ENCODE measurements around the gene NSL1.
"Not testable (repeated sequence)": the region's sequence is repeated elsewhere in the genome, so short reads cannot be mapped to it uniquely, and the experiment has no call there.

The NSL1 gene, protein sequence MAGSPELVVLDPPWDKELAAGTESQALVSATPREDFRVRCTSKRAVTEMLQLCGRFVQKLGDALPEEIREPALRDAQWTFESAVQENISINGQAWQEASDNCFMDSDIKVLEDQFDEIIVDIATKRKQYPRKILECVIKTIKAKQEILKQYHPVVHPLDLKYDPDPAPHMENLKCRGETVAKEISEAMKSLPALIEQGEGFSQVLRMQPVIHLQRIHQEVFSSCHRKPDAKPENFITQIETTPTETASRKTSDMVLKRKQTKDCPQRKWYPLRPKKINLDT

DNA sequence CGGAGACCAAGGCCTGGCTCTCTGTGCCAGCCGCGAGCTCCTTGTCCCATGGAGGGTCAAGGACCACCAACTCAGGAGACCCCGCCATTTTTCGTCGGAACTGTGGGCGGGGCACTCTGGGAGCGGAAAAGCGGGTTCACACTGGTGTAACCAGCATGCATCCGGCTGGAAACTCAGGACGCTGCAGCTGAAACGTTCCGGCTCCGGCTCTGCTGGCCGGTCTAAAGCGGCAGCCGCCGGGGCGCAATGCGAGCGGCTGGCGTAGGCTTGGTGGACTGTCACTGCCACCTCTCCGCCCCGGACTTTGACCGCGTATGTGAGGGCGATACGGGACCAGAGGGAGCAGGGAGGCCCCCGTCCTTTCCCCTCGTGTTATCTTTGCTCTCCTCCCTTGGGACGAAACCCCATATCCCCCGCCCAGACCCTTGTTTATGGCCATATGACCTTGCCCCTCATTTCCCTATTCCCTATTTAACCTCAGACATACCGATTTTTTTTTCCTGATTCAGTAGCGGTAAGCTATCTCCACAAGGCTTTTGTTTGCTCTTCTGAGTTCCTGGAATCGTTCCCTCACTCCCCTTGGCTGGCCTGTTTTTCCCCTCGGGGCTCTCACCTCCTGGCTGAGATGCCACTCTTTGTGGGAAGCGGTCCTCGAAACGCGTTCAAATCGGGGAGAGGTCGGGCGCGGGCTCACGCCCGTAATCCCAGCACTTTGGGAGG lies at the start of gene NSL1, which contains the start of gene TATDN3:
TSS of gene NSL1 (minus strand) at position 102 of the 720 bp plus-strand sequence. CDS start at position 88, 14 bp downstream.
TSS of gene TATDN3 (plus strand) at position 219 of the 720 bp plus-strand sequence. CDS start at position 247, 28 bp downstream.
- peak; percentile 83 to 98 (median 90) for DNase-seq
- intact Hi-C loops (cut with DNase I), result loop anchor here (5.0 kb wide), 1 partner anchor 65 kb away; the partner anchor contains the start of gene FLVCR1

GRCh38 chr1:212838145-212838544 lies 46.6 kb upstream of the NSL1 start:
- intact Hi-C loops (cut with DNase I), result no loop called here
- no peak for DNase-seq

DNA sequence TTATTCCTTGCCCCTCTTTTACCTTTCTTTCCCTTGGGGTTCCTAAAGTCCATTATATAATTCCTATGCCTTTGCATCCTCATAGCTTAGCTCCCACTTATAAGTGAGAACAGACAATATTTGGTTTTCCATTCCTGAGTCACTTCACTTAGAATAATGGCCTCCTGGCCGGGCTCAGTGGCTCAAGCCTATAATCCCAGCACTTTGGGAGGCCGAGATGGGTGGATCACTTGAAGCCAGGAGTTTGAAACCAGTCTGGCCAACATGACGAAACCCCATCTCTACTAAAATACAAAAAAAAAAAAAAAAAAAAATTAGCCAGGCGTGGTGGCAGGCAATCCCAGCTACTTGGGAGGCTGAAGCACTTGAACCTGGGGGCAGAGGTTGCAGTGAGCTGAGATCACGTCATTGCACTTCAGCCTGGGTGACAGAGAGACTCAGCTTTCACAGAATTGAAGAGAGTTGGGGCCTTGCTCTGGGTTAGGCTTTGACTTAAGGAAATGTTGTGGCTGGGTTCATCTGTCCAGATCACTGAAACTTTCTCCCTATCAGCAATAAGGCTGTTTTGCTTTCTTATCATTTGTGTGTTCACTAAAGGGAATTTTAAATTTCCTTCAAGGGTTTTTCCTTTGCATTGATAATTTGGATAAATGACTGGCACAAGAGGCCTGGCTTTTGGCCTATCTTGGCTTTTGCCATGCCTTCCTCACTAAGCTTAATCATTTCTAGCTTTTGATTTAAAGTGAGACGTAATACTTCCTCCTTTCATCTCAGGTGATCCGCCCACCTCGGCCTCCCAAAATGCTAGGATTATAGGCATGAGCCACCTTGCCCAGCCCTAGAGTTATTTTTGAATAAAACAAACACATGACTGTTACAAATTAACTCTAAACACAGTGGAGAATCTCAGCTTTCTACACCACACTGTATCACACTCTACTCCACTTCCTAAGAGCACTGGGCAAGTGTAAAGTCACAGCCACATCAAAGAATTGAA lies 41.9 kb upstream of the NSL1 start:
- intact Hi-C loops (cut with DNase I); DNase-seq: not testable (repeated sequence)

DNA sequence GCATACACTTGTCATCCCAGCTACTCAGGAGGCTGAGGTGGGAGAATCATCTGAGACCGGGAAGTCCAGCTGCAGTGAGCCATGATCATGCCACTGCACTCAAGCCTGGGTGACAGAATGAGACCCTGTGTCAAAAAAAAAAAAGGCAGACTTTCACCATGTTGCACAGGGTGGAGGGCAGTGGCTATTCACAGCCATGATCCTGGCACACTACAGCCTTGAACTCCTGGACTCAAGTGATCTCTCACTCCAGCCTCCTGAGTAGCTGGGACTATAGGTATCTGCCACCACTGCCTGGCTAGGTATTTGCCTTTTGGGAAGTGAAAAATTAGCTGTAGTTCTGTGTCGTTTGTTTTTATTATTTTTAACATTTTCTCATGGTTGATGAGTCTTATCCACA lies 36.8 kb upstream of the NSL1 start:
- no peak for DNase-seq
- intact Hi-C loops (cut with DNase I), result no loop called here

DNA sequence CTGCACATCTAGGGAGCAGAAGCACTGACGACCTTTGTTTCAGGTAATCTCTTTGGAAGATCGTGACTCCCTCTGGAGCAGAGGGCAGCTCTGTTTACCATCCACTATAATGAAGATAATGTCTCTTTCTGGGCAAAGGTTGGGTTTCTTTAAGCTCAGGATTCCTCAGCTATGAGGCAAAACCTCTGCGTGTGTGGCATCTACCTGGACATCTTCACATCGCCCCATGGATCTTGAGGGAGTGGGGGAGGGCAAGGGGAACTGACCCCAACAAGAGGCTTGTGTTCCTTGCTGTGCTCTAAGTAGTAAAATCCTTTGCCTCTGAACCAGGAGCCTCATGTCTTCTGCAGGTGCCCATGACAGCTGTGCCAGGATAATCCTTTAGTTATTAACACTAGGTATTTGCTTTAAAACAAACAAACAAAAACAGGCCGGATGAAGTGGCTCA lies 36.3 kb upstream of the NSL1 start:
- intact Hi-C loops (cut with DNase I), result no loop called here
- DNase-seq, result no peak

DNA sequence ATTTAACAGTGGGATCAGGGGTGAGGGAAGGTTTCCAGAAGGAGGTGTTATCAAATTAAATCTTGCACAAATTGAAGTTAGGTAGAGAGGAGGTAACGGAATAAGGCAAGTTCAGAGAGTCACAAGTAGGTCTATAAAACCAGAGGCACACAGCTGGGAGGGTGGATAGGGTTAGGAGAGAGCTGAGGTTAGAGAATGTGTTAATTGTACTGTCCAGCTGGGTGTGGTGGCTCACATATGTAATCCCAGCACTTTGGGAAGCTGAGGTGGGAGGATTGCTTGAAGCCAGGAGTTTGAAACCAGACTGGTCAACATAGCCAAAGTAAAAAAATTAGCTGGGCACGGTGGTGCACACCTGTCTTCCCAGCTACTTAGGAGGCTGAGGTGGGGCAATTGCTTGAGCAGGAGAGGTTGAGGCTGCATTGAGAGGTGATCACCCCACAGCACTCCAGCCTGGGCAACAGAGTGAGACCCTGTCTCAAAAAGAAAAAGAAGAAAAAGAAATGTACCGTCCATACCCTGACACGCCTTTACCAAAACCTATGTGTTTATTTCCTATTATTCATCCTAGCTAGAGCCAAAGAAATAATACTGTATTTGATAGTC lies 35.7 kb upstream of the NSL1 start:
- no peak for DNase-seq
- intact Hi-C loops (cut with DNase I), result no loop called here

- intact Hi-C loops (cut with DNase I), result no loop called here
Observed at GRCh38 chr1:212825798-212826452, 34.3 kb upstream of the NSL1 start.

GRCh38 chr1:212824201-212824600 lies 32.6 kb upstream of the NSL1 start:
- intact Hi-C loops (cut with DNase I), result no loop called here
- no peak for DNase-seq

More at GRCh38 chr1:212825798-212826452, 34.3 kb upstream of the NSL1 start:
- DNase-seq, result no peak

DNA sequence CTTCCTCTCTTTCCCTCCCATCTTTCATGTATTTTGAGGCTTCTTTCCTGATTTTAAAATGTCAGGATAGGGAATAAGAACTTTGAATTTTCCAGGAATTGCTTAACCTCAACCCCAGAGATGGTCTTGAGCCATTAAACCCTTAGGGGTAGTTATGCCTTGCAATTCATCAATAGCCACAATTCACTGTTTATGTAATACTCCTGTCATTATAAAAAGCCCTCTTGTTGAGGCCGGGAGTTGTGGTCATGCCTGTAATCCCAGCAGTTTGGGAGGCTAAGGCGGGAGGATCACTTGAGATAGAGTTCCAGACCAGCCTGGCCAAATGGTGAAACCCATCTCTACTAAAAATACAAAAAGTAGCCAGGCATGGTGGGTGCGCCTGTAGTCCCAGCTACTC lies 31.4 kb upstream of the NSL1 start:
- intact Hi-C loops (cut with DNase I), result no loop called here
- no peak for DNase-seq

GRCh38 chr1:212820969-212821368 lies 29.4 kb upstream of the NSL1 start:
- DNase-seq, result no peak
- intact Hi-C loops (cut with DNase I), result no loop called here

- intact Hi-C loops (cut with DNase I), result loop anchor here (10.0 kb wide), 1 partner anchor 45 kb away; no protein-coding TSS in a partner anchor
- DNase-seq, result no peak
Observed at GRCh38 chr1:212819726-212820125, 28.1 kb upstream of the NSL1 start.

DNA sequence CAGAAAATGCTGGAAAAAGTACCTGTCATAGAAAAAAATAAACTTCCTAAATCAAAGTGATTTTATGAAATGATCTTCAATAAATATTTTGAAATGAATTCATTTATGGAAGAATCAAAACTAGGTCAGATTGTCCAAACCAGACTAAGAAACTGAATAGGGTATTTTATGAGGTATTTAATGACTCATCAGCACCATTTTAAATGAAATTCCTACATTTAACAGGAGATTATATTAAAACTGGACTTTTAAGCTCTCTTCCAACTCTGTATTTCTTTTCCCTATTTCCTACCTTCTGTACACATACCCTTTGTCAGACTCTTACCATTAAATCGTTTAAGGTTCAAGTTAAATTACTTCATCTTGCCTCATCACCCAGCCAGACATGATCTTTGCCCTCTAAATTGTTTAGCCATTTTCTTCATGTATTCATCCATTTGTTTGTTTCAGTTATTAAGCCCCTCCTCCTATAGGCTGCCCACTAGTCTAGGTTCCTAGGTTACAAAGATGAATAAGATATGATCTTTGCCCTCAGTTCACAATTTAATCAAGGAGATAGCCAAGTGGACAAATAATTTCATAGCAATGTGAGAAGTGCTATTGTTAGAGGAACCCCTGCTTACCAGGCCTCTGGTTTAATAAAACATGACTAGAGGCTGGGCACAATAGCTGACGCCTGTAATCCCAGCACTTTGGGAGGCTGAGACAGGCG lies 25.1 kb upstream of the NSL1 start:
- intact Hi-C loops (cut with DNase I), result loop anchor here (10.0 kb wide), 1 partner anchor 48 kb away; no protein-coding TSS in a partner anchor
- no peak for DNase-seq

DNA sequence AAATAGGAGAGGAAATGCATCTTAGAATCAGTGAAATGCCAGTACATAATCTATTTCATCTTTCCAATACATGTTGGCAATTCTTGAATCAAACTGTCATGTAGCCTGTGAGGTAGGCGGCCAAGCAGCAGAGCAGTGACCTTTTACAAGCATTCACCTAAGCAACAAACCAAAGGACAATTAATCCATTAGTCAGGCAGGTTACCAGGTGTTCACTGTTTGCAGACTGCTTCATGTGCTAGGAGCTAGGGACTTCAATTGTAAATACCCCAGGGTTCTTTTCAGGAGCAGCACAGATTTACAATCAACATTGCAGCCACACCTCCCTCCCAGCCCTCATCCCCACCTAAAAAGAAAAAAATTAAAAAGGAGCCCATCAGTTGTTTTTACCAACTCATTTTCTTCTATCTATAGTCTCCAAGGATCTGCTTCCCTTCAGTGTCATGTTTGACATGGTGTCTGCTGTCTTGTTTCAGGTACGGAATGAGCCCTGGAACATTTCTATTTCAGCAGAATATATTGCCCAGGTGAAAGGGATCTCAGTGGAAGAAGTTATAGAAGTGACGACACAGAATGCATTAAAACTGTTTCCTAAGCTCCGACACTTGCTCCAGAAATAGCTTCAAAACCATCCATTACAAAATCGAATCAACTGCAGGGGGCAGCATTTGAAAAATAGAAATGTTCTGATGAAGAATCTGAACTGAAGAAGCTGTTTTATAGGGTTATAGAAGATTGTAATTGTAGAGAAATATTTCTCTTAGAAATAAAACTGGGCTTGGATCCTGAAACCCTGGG lies 23.2 kb upstream of the NSL1 start:
- DNase-seq, result no peak
- intact Hi-C loops (cut with DNase I), result loop anchor here (1.0 to 10.0 kb wide), 2 partner anchors 50 to 181 kb away; no protein-coding TSS in a partner anchor

- no peak for DNase-seq
- intact Hi-C loops (cut with DNase I), result no loop called here
Observed at GRCh38 chr1:212805767-212806166, 14.2 kb upstream of the NSL1 start.

GRCh38 chr1:212797681-212798080 lies 6.1 kb upstream of the NSL1 start:
- no peak for DNase-seq
- intact Hi-C loops (cut with DNase I), result no loop called here

DNA sequence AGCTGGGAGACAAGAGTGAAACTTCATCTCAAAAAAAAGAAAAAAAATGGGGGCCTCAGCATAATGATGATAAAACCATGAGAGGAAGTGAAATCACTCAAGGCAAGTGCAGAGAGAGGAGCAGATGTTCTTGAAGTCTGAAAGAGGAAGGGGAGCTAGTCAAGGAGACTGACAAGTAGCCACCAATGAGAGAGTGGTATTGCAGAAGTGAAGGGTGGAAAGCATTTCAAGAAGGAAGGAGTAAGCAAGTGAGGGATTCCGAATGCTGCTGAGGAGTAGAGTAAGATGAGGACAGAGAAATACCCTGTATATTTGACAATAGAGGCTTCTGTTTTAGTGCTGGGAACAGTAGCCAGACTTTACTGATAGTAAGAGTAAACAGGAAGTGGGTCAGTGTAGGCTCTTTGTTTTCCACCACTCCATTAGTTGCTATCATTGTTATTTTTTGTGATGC lies 3.0 kb upstream of the NSL1 start:
- intact Hi-C loops (cut with DNase I), result loop anchor here (5.0 kb wide), 1 partner anchor 63 kb away; the partner anchor contains the start of gene FLVCR1
- no peak for DNase-seq

GRCh38 chr1:212792396-212792908 lies 875 bp upstream of the NSL1 start:
- intact Hi-C loops (cut with DNase I), result loop anchor here (5.0 kb wide), 1 partner anchor 65 kb away; the partner anchor contains the start of gene FLVCR1
- DNase-seq, result no peak

All from posterior cingulate gyrus (tissue), 11 donors.